Adrenal gland (tissue), 19 donors: ENCODE measurements around the gene YJEFN3. TPM values are rescaled to one million over a fixed set of nuclear protein-coding genes. Genes with fewer than 3 reads are reported as not detected.
A peak's percentile ranks its signal among the peaks of the same experiment; 100 is the strongest.

Experiments
- DNase-seq, 7 donors: peaks; one replicate each; pipeline ENCODE4 v3.0.0-alpha.2; 2019 to 2020
- H3K27ac ChIP-seq, 5 donors: fragments of 200-600 bp; sonication (generic) in 4 of 5; 1 replicate in 3 of 5; 2 replicates in 2 of 5; pipeline versions ENCODE4 v1.5.1 to v1.8.0; 2016 to 2020; ENCODE audit warnings: mild to moderate bottlenecking in 1 of 5
- H3K27me3 ChIP-seq: fragments of 200-600 bp; 2 replicates; pipeline ENCODE4 v1.8.0; 2021
- H3K36me3 ChIP-seq, 2 donors: fragments of 200-600 bp; replicated peaks in 1 of 2; 1 replicate in 1 of 2; 2 replicates in 1 of 2; pipeline versions ENCODE4 v1.5.1 to v1.8.0; 2018 to 2022
- H3K4me1 ChIP-seq, 2 donors: fragments of 200-600 bp; replicated peaks in 1 of 2; 1 replicate in 1 of 2; 2 replicates in 1 of 2; pipeline versions ENCODE4 v1.5.1 to v1.8.0; 2018 to 2021
- H3K4me3 ChIP-seq, 4 donors: fragments of 200-600 bp; sonication (generic) in 3 of 4; one replicate each; pipeline ENCODE4 v1.5.1; 2016 to 2018
- H3K9me3 ChIP-seq, 3 donors: fragments of 200-600 bp; sonication (generic) in 1 of 3; replicated peaks in 1 of 3; 1 replicate in 2 of 3; 2 replicates in 1 of 3; pipeline versions ENCODE4 v1.5.1 to v1.8.0; 2016 to 2021
- CTCF ChIP-seq, 6 experiments: fragments of 450-650 bp in 4 of 6; fragments of 200-600 bp in 2 of 6; sonication (generic) in 1 of 6; IDR thresholded peaks; 1 replicate in 5 of 6; 2 replicates in 1 of 6; pipeline versions ENCODE4 v1.5.1 to v1.8.0; 2016 to 2021; ENCODE audit warnings: antibody characterized with exemption in 6 of 6, mild to moderate bottlenecking in 2 of 6, moderate library complexity in 1 of 6
- POLR2A ChIP-seq, 2 donors: fragments of 450-650 bp; IDR thresholded peaks; one replicate each; pipeline ENCODE4 v1.6.1; 2017; ENCODE audit warnings: antibody characterized with exemption in 2 of 2, mild to moderate bottlenecking in 2 of 2, moderate library complexity in 1 of 2
- WGBS, 4 donors: extraction: QIAGEN DNeasy Blood & Tissue Kit in 2 of 4; methylation state at CpG; one replicate each; pipeline versions ENCODE4 v1.1.5 to v1.1.7; 2013 to 2017; 5-methylcytosine and 5-hydroxymethylcytosine counted together
- intact Hi-C, 2 donors: fragments of 100-400 bp; cut with DNase I; formaldehyde crosslinking; loops; one replicate each; pipeline versions ENCODE4 v1.14.1 to v1.15.0; 2022 to 2023
- long read RNA-seq, 10 donors: library from polyadenylated mRNA in 3 of 10; unstranded in 2 of 10; stranded (forward) in 1 of 10; transcript quantifications; one replicate each; pipeline ENCODE4 v2.0.0 and lab custom pipeline, GENCODE V29; 2021 to 2026
- polyA plus RNA-seq, 3 donors: library from polyadenylated mRNA; stranded (reverse); fragments of 200-250 nt in 2 of 3; fragments of 350-450 nt in 1 of 3; fragmentation: Illumina TruSeq in 1 of 3; extraction: RNeasy Lipid Tissue Mini Kit (QIAGEN cat#74804) in 1 of 3; gene quantifications; one replicate each; pipeline ENCODE4 v1.2.3, GENCODE V29; 2013 to 2014
- total RNA-seq, 9 donors: library from RNA; depleted of rRNA in 4 of 9; stranded (reverse); fragments of >200 nt in 4 of 9; fragments of 120-200 nt in 1 of 9; fragmentation: NEBNext Ultra II Directional in 1 of 9; extraction: Animal tissue kit (Norgen Biotek cat#: 25700) in 1 of 9; gene quantifications; one replicate each; pipeline versions ENCODE4 v1.1.0 to v1.2.4, GENCODE V29; 2013 to 2023
- donor health status: healthy with polysubstance abuse.
- donor health status: Bipolar disorder and iron deficiency.
- donor health status: DM: yes; HTN: yes; CAD: no.
- donor health status: DM: no; HTN: no; CAD: no.
- donor health status: DM: no; HTN: no; CAD: no.
- donor health status: DM: yes; HTN: yes; CAD: no.

YJEFN3 gene
- total RNA-seq (1 to 10 TPM in 5 of 9 donors, under 1 TPM in 4; 0.36 to 5.7 (median 1.1) TPM), polyA plus RNA-seq (10 to 100 TPM in 1 of 3 donors, 1 to 10 TPM in 1, under 1 TPM in 1; 0.77 to 30.2 (median 6.1) TPM)
- long read RNA-seq, donor 1, result 0 reads
- long read RNA-seq, donor 2, result 0 reads
- long read RNA-seq, donor 3, result 0 reads
- long read RNA-seq, donor 4, partial matches to known transcripts, result 0 of 2 reads
- long read RNA-seq, donor 4, other reads (novel, unspliced or antisense), result 2 of 2 reads
- long read RNA-seq, donor 5, partial matches to known transcripts, result 0 of 1 reads
- long read RNA-seq, donor 5, other reads (novel, unspliced or antisense), result 0 of 1 reads
- long read RNA-seq, donor 6, partial matches to known transcripts, result 0 of 1 reads
- long read RNA-seq, donor 6, other reads (novel, unspliced or antisense), result 0 of 1 reads
- long read RNA-seq, donor 7, result 0 reads
- long read RNA-seq, donor 8, partial matches to known transcripts, result 0 of 2 reads
- long read RNA-seq, donor 8, other reads (novel, unspliced or antisense), result 0 of 2 reads
- long read RNA-seq, donor 9, result 0 reads
- long read RNA-seq, donor 10, result 0 reads

- DNase-seq, result peak in 3 of 7 donors; percentile 34 to 76 (median 36)
- Histone ChIP-seq H3K9me3 (no peaks in the 10 kb centered on the region), H3K4me3 (no peak within 1 kb of the TSS), H3K27me3 (no peaks in the 10 kb centered on the region), H3K36me3 (peaks cover 0 to 17% of the 10 kb centered on the region in 2 donors), H3K27ac (no peak within 1 kb of the TSS), H3K4me1 (no peaks in the 10 kb centered on the region)
- no peak for TF ChIP-seq CTCF (IDR thresholded peaks at IDR 0.05)
- TF ChIP-seq POLR2A (IDR thresholded peaks at IDR 0.05), result no peak
- intact Hi-C loops, result no loop called here
- WGBS, 4 donors, result 42 to 60% (median 50%) methylated on average over 9 to 50 of the region's 50 CpGs
These were observed at the start of gene YJEFN3 for GRCh38 chr19:19528721-19529490. Gene YJEFN3, plus strand, starts transcription at chr19:19528911. Its CDS starts 22 bp downstream, at chr19:19528933.

- H3K4me1 ChIP-seq, result peaks cover 0 to 6% of the 10 kb centered on the region in 2 donors
- no peak overlapping the region for H3K27ac ChIP-seq
- no peaks in the 10 kb centered on the region for H3K9me3 ChIP-seq
- no peak for TF ChIP-seq POLR2A (IDR thresholded peaks at IDR 0.05)
- no peak for TF ChIP-seq CTCF (IDR thresholded peaks at IDR 0.05)
- 80 to 84% (median 83%) methylated on average over 3 to 5 of the region's 5 CpGs for WGBS, 4 donors
- H3K4me3 ChIP-seq, result no peak overlapping the region
- intact Hi-C loops, result no loop called here
- no peak for DNase-seq
- no peaks in the 10 kb centered on the region for H3K27me3 ChIP-seq
- H3K36me3 ChIP-seq, result no peaks in the 10 kb centered on the region
These were observed 48.0 kb upstream of the YJEFN3 start for GRCh38 chr19:19480688-19481087.

GRCh38 chr19:19482809-19483596, 45.7 kb upstream of the YJEFN3 start:
- Histone ChIP-seq H3K4me1 (peaks cover 7 to 8% of the 10 kb centered on the region in 2 donors), H3K27ac (no peak overlapping the region), H3K9me3 (no peaks in the 10 kb centered on the region), H3K36me3 (no peaks in the 10 kb centered on the region), H3K4me3 (no peak overlapping the region), H3K27me3 (no peaks in the 10 kb centered on the region)
- no peak for DNase-seq
- 78 to 89% (median 83%) methylated on average over 10 to 19 of the region's 19 CpGs for WGBS, 4 donors
- intact Hi-C loops, result no loop called here
- no peak for TF ChIP-seq POLR2A (IDR thresholded peaks at IDR 0.05)
- TF ChIP-seq CTCF (IDR thresholded peaks at IDR 0.05), result no peak
